Astrocyte of the spinal cord (primary cell): ENCODE measurements around the gene ABHD5.
A peak's percentile ranks its signal among the peaks of the same experiment; 100 is the strongest.

Experiments used
- DNase-seq: peaks from one replicate; pipeline ENCODE4 v3.0.0; 2011; ENCODE audit warnings: low read depth, low spot score
- H3K4me3 ChIP-seq: 2 replicates; pipeline ENCODE4 v1.5.1; 2011; ENCODE audit warnings: low read depth, mild to moderate bottlenecking, low read length, moderate library complexity
- CTCF ChIP-seq: IDR thresholded peaks from 2 replicates; pipeline ENCODE4 v1.5.1; 2012; ENCODE audit warnings: low read depth, mild to moderate bottlenecking, low read length, inconsistent platforms
- in situ Hi-C: cut with HindIII; loops from 2 replicates; pipeline ENCODE4 v1.10.0; 2017; ENCODE audit warnings: low sequenced_read_pairs

ABHD5 gene

GRCh38 chr3:43704697-43705096 lies 14.0 kb downstream of the ABHD5 start:
- TF ChIP-seq CTCF = no peak
- in situ Hi-C loops = no loop called here
- no peak for DNase-seq
- no peak overlapping the region for H3K4me3 ChIP-seq

DNA sequence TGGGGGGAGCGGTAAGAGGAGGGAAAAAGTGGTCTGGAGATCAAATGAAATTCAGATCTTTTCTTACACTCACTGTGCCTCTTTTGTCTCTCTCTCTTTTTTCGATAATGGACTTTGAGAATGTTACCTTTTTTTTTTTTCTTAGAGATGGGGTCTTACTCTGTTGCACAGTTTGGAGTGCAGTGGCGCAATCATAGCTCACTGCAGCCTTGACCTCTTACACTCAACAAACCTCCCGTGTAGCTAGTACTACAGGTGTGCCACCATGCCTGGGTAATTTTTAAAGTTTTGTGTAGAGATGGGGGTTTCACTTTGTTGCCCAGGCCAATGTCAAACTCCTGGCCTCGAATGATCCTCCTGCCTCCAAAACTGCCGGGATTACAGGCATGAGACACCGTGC lies 15.6 kb downstream of the ABHD5 start:
- TF ChIP-seq CTCF = no peak
- in situ Hi-C loops = no loop called here
- DNase-seq = no peak
- H3K4me3 ChIP-seq = no peak overlapping the region

DNA sequence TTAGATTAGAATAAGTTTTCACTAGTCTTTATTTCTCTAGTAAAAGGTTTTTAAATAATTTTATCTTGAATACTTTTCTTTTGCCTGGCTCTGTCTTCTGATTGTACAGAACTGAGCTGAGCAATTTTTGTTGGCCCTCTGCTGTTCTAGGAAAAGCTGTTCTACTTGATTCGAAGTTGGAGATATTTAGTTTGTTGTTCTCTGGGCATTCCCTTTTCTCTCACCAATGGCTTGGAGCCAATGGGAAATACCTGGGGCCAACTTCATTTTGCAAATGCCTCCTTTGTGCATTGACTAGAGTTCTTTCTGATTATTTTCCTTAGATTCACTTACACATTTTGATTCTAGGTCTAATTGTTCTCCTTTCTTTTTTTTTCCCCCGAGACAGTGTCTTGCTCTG lies 16.5 kb downstream of the ABHD5 start:
- no peak for TF ChIP-seq CTCF
- DNase-seq = peak; percentile 23
- in situ Hi-C loops = no loop called here
- no peak overlapping the region for H3K4me3 ChIP-seq

DNA sequence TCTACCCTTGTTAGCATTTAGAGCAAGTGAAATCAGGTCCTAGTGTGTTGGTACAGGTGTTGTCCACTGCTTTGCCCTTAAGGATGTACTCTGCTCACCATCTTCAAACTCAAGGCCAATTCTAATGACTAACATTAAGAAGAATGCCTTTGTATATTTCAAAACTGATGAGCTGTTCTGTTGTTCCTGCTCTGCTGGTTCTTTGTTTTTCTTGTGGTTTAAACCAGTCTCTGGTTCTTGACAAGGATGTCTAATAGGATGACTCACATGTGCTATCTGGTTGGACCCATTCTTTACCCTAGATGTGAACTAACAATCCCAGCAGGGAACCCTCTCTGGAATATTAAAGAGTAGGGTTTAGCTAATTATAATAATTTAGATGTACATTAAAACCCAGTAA lies 17.3 kb downstream of the ABHD5 start:
- H3K4me3 ChIP-seq = no peak overlapping the region
- DNase-seq = peak; percentile 94
- TF ChIP-seq CTCF = no peak
- in situ Hi-C loops = no loop called here

- peak; percentile 18 for DNase-seq
- in situ Hi-C loops = no loop called here
- TF ChIP-seq CTCF = no peak
- H3K4me3 ChIP-seq = no peak overlapping the region
Measured at GRCh38 chr3:43709022-43709421, 18.3 kb downstream of the ABHD5 start.

GRCh38 chr3:43710607-43711006 lies 19.9 kb downstream of the ABHD5 start:
- no peak for DNase-seq
- in situ Hi-C loops = no loop called here
- H3K4me3 ChIP-seq = no peak overlapping the region
- TF ChIP-seq CTCF = no peak

GRCh38 chr3:43718296-43718695 lies 27.6 kb downstream of the ABHD5 start:
- in situ Hi-C loops = no loop called here
- DNase-seq = no peak
- no peak overlapping the region for H3K4me3 ChIP-seq
- no peak for TF ChIP-seq CTCF
